Sigmoid colon (tissue), 4 donors: ENCODE results near the gene COPG2.

ENCODE experiments used
- CTCF ChIP-seq, 4 experiments: fragments of 450-650 bp in 3 of 4; fragments of 200-600 bp in 1 of 4; IDR thresholded peaks; one replicate each; pipeline ENCODE4 v1.5.1; 2016 to 2019; ENCODE audit warnings: antibody characterized with exemption in 4 of 4, mild to moderate bottlenecking in 3 of 4, moderate library complexity in 2 of 4
- POLR2A ChIP-seq, 2 donors: fragments of 450-650 bp; IDR thresholded peaks; one replicate each; pipeline ENCODE4 v1.6.1; 2016; ENCODE audit warnings: antibody characterized with exemption in 2 of 2, mild to moderate bottlenecking in 2 of 2, moderate library complexity in 2 of 2
- POLR2AphosphoS5 ChIP-seq, 4 donors: sonication (generic); formaldehyde crosslinking; IDR thresholded peaks; one replicate each; pipeline ENCODE4 v1.6.1; 2017; ENCODE audit warnings: antibody characterized with exemption in 4 of 4

- TF ChIP-seq CTCF (IDR thresholded peaks at IDR 0.05) (no peak), POLR2AphosphoS5 (IDR thresholded peaks at IDR 0.05) (no peak), POLR2A (IDR thresholded peaks at IDR 0.05) (no peak)
These were observed 5.9 kb upstream of the COPG2 start for GRCh38 chr7:130674456-130674855.
